ENCODE measurements around the gene LIN28B.

The LIN28B gene, protein sequence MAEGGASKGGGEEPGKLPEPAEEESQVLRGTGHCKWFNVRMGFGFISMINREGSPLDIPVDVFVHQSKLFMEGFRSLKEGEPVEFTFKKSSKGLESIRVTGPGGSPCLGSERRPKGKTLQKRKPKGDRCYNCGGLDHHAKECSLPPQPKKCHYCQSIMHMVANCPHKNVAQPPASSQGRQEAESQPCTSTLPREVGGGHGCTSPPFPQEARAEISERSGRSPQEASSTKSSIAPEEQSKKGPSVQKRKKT

DNA sequence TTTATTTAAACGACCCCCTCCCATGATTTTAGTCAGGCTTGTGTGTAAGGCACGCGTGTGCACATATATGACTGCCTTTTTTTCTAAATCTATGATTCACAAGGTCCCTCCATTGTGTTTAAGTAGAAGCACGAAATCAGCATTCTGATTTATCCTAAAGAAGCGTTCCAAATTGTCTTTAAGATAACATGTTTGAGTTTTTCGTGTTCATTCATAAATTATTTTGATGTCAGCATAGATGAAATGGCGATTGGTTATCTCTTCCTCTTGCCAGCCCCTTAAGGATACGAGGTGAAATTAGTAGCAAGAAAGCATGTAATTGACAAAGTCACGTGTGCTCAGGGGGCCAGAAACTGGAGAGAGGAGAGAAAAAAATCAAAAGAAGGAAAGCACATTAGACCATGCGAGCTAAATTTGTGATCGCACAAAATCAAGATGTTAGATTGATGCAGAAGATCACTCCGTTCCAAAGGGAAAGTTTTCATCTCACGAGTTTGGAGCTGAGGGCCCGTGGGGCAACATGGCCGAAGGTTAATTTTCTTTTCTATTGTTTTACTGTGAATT lies at the start of gene LIN28B:
Gene LIN28B (plus strand): TSS at position 377 of the 564 bp plus-strand sequence. CDS start 144 bp downstream, at position 521.
- no peak for TF ChIP-seq POLR2A (IDR thresholded peaks at IDR 0.05; ENCODE audit: low read depth, low read length)
- FAIRE-seq: no peak
- no peak for DNase-seq (ENCODE audit: insufficient read length, low spot score)

DNA sequence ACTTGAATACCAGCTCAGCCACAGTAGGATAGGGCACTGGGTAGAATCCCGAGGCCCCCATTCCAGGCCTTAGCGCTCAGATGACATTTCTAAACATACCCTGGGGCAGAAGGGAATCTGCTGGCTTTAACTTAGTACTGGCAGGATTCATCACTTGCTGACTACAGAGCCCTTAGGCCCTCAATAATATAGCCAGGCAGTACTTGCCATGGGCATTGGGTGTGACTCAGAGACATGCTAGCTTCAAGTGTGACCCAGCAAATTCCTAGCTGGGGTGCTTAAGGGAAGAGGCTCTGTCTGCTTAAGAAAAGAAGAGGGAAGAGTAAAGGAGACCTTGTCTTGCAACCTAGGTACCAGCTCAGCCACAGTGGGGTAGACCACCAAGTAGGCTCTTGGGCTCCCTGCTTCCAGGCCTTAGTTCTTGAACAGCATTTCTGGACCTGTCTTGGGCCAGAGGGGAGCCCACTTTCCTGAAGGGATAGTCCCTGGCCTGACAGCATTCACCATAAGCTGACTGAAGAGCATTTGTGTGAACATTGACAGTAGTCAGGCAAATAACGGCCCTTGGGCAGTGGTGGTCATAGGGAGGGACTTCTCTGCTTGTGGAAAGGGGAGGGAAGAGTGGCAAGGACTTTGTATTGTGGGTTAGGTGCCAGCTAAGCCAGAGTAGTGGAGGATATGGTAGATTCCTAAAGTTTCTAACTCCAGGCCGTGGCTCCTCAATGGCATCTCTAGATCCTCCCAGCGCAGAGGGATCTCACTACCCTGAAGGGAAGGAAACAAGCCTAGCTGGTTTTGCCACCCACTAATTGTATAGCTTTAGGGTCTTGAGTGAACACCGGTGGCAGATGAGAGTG lies 48.6 kb upstream of the LIN28B start:
- no peak for TF ChIP-seq POLR2A (IDR thresholded peaks at IDR 0.05; ENCODE audit: low read depth, low read length)
- FAIRE-seq (no peak), DNase-seq (ENCODE audit: insufficient read length, low spot score) (no peak)

DNA sequence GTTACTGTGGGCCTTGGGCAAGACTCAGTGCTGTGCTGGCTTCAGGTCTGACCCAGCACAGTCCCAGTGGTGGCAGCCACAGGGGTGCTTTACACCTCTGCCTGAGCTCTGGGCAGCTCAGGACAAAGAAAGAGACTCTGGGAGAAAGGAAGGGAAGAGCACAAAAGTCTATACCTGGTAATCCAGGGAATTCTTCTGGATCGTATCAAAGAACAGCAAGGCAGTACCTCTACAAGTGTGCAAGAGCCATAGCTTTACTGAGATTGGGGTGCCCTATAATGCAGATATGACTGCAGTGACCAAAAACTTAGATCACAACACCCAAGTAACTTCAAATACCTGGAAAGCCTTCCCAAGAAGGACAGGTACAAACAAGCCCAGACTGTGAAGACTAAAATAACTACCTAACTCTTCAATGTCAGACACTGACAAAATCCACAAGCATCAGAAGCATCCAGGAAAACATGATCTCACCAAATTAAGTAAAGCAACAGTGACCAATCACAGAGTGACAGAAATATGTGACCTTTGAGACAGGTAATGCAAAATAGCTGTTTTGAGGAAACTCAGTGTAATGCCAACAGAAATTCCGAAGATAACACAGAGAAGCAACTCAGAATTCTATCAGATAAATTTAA lies 47.9 kb upstream of the LIN28B start:
- no peak for TF ChIP-seq POLR2A (IDR thresholded peaks at IDR 0.05; ENCODE audit: low read depth, low read length)
- FAIRE-seq: no peak
- DNase-seq (ENCODE audit: insufficient read length, low spot score): no peak

DNA sequence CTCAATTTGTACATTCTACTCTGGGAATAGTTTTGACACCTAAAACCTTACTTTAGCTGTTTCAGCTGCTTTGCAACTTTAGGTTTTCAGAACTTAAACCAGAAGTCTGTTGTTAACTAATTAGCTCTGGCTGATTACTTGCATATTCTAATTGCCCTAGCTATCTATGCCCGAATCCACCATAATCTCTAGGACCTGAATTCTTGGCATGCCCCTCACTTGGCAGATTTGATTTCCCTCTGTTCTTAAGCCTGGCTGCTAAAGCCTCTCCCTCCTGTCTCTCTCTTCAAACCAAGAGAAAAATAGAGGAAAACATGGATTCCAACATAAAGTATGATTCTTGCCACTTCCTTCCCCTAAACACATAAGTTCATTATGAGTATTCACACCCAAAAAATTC lies 35.0 kb upstream of the LIN28B start:
- no peak for TF ChIP-seq POLR2A (IDR thresholded peaks at IDR 0.05; ENCODE audit: low read depth, low read length)
- FAIRE-seq: no peak
- no peak for DNase-seq (ENCODE audit: insufficient read length, low spot score)

DNA sequence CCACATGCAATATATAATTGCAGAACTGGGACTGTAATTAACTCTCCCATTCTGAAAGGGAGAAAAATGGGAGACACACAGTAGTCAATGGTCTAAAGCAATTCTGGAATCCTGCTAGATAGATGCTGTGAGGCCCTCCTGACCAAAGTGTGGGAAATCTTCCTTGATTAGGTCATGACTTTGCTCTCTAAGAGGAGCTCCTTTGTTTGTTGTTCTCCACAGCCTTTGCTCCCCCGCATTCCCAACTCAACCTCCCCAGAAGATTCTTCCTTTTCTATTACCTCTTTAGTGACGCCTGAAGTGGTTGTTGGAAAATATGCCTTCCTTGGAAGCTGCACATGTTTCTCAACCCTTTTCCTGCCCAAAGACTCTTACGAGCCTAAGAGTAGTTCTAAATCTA lies 28.8 kb upstream of the LIN28B start:
- no peak for TF ChIP-seq POLR2A (IDR thresholded peaks at IDR 0.05; ENCODE audit: low read depth, low read length)
- FAIRE-seq: no peak

DNA sequence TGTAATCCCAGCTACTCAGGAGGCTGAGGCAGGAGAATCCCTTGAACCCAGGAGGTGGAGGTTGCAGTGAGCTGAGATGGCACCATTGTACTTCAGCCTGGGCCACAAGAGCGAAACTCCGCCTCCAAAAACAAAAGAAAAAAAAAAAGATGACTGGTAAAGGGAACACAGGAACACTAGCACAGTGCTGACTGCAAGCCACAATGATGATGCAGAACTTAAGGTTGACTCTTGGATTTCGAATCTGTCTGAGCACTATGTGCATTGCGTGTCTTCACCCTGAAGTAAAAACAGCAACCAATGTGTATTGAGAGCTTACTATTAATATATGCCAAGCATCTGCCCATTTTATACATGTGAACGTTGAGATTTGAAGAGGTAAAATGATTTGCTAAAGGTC lies 27.6 kb upstream of the LIN28B start:
- FAIRE-seq (no peak), DNase-seq (ENCODE audit: insufficient read length, low spot score) (no peak)
- no peak for TF ChIP-seq POLR2A (IDR thresholded peaks at IDR 0.05; ENCODE audit: low read depth, low read length)

More for the DNA sequence above, 28.8 kb upstream of the LIN28B start:
- no peak for DNase-seq (ENCODE audit: insufficient read length, low spot score)

DNA sequence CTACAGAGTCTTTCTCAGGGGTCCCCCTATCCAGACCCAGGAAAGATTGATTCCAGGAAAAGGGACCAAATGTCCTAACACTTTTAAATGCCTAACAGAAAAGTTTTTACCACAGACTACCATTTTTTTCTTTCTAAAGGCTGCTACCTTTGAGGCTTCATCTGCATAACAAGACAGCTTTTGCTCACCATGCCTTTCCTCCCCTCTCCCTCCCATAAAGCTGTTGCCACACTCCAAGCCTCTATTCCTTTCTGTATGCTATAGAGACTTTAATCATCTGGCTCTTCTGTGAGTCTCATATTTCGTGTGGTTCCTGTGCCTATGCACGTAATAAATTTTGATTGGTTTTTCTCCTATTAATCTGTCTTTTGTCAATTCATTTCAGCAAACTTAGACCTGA lies 26.0 kb upstream of the LIN28B start:
- DNase-seq (ENCODE audit: insufficient read length, low spot score) (no peak), FAIRE-seq (no peak)
- no peak for TF ChIP-seq POLR2A (IDR thresholded peaks at IDR 0.05; ENCODE audit: low read depth, low read length)

DNA sequence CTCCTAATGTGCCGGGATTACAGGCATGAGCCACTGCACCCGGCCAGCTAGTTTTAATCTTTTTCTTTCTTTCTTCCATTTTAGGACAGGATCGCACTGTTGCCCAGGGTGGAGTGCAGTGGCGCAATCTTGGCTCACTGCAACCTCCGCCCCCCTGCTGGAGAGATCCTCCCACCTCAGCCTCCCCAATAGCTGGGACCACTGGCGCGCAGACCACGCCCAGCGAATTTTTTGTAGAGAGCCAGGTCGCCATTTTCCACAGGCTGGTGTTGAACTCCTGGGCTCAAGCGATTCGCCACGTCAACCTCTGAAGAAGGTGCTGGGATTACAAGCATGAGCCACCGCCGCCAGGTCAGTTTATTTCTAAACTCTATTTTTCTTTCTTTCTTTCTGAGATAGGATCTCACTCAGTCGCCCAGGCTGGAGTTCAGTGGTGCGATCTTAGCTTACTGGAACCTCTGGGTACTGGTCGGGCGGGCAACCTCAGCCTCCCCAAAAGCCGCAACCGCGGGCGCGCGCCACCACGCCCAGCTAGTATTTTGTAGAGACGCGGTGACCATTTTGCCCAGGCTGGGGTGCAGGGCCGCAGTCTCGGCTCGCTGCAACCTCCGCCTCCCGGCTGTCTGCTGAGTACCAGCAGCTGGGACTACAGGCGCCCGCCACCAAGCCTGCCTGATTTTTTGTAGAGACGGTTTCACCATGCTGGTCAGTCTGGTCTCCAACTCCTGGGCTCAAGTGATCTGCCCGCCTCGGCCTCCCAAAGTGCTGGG lies 20.0 kb upstream of the LIN28B start:
- no peak for DNase-seq (ENCODE audit: insufficient read length, low spot score)
- TF ChIP-seq POLR2A (IDR thresholded peaks at IDR 0.05; ENCODE audit: low read depth, low read length): no peak
- FAIRE-seq: no peak

DNA sequence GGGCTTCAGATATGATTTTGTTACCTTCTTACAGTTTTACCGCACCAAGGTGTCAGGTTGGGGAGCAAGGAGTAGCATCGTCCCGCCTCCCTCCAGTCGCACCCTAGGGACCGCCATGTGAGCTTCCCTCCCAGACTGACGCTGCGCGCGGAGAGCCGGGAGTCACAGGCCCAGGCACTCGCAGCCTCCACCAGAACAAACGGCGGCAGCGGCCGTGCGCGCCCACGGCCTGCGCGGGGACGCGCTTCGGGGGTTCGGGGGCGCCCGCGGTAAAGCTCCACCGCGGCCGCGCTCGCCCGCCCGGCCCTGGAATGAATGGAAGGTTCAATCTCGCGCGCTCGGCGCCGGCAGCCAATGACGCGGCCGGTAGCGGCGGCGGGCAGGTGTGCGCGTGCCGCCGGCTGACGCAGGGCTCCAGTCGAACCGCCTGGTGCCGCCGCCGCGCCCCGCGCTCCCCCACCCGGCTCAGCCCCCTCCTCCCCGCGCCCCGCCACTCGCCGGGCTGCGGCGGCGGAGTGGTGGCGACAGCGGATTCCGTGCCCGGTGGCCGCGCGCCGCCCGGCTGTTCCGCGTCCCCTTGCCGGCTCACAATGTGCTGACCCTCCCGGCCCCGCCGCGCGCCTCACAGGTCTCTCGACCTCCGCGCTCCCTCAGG lies 16.5 kb upstream of the LIN28B start:
- no peak for FAIRE-seq
- no peak for DNase-seq (ENCODE audit: insufficient read length, low spot score)
- TF ChIP-seq POLR2A (IDR thresholded peaks at IDR 0.05; ENCODE audit: low read depth, low read length): no peak

DNA sequence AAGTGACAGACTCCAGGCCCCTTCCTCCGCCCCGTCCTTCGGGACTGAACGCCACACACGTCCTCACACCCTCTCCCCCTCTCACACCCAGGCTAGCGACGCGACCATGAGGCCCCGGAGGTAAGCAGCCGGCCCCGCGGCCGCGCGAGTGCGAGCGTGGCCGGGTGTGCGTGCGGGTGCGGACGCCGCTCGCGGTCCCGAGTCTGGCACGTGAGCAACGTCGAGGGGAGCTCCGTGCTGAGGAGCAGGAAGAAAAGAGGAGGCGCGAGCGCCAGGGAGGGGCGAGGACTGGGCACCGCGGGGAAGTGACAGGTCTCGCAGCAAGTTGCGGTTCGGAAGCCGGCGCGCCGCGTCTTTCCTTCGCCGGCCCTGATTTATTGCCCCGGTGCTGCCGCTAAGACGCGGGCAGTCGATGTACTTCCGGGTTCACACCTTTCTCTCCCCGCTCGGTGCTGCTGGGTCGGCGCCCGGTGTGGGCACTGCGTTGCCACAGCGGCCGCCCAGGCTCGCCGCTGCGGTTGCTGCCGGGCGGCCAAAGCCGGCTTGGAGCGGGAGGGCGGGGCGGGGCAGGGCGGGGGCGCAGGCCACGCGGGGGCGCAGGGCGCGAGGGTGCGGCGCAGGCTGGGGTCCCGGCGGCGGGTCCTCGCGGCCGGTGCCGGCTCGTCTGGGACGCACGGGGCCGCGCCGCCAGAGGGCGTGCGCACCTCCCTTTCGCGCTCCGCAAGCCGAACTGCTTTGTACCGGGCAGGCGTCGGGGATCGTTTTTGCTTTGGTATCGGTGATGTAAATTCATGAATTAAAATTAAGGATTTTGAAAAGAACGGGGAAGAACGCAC lies 15.8 kb upstream of the LIN28B start:
- TF ChIP-seq POLR2A (IDR thresholded peaks at IDR 0.05; ENCODE audit: low read depth, low read length): no peak
- FAIRE-seq (no peak), DNase-seq (ENCODE audit: insufficient read length, low spot score) (no peak)

DNA sequence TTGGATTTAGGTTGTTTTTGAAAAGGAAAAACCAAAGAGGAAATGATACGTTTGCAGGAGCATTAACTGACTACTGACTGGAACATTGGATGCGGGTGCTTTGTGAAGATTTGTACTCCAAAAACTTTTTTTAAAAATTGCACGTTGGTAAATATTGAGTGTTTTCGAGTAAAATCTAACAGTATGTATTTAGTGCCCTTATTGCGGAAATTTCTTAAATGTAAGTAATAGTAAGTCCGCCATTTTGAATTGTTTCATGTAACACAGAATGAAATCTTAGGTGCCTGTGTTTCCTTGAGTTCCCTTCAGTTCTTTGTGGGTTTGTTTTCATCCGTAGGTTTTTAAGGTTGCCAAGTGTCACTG lies 15.2 kb upstream of the LIN28B start:
- DNase-seq (ENCODE audit: insufficient read length, low spot score) (no peak), FAIRE-seq (no peak)
- TF ChIP-seq POLR2A (IDR thresholded peaks at IDR 0.05; ENCODE audit: low read depth, low read length): no peak

DNA sequence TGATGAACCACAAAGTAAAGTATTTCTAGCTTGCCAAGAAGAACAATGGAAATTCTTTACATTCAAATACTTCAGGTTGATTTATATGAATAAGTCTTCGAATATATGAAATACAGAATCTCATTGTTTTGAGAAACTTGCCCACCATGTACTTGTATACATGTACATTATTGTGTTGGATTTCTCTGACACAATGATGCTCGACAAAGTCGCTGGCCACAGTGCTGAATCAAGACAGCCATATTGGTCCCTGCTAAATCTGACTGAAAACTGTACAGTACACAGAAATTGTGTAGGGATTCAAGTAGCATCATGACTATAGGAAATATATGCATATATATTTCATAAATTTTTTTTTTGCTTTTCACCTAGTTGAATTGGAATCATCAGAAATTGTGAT lies 13.1 kb upstream of the LIN28B start:
- FAIRE-seq (no peak), DNase-seq (ENCODE audit: insufficient read length, low spot score) (no peak)
- TF ChIP-seq POLR2A (IDR thresholded peaks at IDR 0.05; ENCODE audit: low read depth, low read length): no peak
